Measurements from ENCODE around the gene MBIP. TPM values are rescaled to one million over a fixed set of nuclear protein-coding genes. Genes with fewer than 3 reads are reported as not detected.
"Not testable (repeated sequence)": the region's sequence is repeated elsewhere in the genome, so short reads cannot be mapped to it uniquely, and the experiment has no call there.

Gene MBIP
- total RNA-seq, 4 donors from 2014 or later: 15.9 to 29.9 (median 18.6) TPM

DNA sequence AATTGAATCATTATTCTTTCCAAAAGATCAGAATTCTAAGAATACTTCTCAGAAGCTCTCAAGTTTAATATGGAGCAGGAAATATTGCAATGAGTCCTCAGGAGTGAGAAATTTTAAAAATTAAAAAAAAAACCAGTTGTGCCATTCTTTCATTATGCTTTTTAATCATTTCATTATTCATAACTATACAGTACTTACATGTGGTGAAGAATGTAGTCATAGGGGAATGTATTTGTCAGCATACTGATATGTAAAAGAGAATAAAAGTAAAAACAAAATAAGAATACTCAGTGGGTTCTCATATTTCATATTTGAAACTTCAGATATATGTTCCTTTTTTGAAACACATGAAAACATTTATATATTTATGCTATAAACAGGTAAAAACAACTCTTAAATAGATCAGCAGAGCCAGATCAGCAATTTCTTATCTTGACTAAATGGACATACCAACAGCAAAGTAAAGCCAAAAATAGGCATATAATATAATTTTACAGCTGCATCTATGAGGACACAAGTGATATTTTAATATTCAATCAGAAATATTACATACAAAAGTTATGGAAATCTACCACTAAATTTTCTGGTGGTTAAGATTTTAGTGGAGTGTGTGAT lies 19.9 kb upstream of the MBIP start:
- Histone ChIP-seq H3K4me3 (no peak overlapping the region), H3K9me3 (no peaks in the 10 kb centered on the region), H3K4me1 (no peaks in the 10 kb centered on the region), H3K36me3 (no peaks in the 10 kb centered on the region), H3K27me3 (no peaks in the 10 kb centered on the region), H3K27ac (no peak overlapping the region)
- no peak for ATAC-seq
- TF ChIP-seq, protein P1, sequence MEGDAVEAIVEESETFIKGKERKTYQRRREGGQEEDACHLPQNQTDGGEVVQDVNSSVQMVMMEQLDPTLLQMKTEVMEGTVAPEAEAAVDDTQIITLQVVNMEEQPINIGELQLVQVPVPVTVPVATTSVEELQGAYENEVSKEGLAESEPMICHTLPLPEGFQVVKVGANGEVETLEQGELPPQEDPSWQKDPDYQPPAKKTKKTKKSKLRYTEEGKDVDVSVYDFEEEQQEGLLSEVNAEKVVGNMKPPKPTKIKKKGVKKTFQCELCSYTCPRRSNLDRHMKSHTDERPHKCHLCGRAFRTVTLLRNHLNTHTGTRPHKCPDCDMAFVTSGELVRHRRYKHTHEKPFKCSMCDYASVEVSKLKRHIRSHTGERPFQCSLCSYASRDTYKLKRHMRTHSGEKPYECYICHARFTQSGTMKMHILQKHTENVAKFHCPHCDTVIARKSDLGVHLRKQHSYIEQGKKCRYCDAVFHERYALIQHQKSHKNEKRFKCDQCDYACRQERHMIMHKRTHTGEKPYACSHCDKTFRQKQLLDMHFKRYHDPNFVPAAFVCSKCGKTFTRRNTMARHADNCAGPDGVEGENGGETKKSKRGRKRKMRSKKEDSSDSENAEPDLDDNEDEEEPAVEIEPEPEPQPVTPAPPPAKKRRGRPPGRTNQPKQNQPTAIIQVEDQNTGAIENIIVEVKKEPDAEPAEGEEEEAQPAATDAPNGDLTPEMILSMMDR (IDR thresholded peaks at IDR 0.05): no peak
- no peak for TF ChIP-seq POLR2AphosphoS5 (IDR thresholded peaks at IDR 0.05)
- TF ChIP-seq EP300 (IDR thresholded peaks at IDR 0.05): no peak
- TF ChIP-seq POLR2A (IDR thresholded peaks at IDR 0.05): no peak

DNA sequence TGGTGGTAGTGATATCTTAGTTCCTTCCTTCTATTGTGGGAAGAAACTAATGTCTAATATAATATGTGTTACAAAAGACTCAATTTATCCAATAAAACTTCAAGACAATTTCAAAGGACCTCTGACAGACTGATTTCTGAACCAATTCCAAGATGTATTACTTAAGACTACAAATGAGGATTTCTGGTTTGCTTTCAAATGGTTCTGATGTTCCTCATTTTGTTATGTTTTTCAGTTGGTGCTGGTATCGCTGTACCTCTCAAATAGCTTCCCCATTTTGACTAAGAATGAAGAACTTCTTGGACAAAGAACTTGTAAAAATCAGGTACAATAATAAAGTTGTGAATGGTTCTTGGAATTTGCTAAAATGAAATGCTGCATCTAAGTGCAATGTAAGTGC lies 19.4 kb upstream of the MBIP start:
- H3K27me3 ChIP-seq: peaks cover 2% of the 10 kb centered on the region
- no peak overlapping the region for H3K4me3 ChIP-seq
- WGBS, 2 donors (ENCODE audit: low coverage in 1 of 2): 92 to 100% methylated on average over 1 of the region's 1 CpG
- H3K4me1 ChIP-seq: no peaks in the 10 kb centered on the region
- no peak for TF ChIP-seq POLR2A (IDR thresholded peaks at IDR 0.05)
- TF ChIP-seq EP300 (IDR thresholded peaks at IDR 0.05): no peak
- TF ChIP-seq, protein P1 (IDR thresholded peaks at IDR 0.05): no peak
- no peak for TF ChIP-seq POLR2AphosphoS5 (IDR thresholded peaks at IDR 0.05)
- no peaks in the 10 kb centered on the region for H3K36me3 ChIP-seq
- ATAC-seq: no peak
- H3K27ac ChIP-seq: no peak overlapping the region
- H3K9me3 ChIP-seq: no peaks in the 10 kb centered on the region

DNA sequence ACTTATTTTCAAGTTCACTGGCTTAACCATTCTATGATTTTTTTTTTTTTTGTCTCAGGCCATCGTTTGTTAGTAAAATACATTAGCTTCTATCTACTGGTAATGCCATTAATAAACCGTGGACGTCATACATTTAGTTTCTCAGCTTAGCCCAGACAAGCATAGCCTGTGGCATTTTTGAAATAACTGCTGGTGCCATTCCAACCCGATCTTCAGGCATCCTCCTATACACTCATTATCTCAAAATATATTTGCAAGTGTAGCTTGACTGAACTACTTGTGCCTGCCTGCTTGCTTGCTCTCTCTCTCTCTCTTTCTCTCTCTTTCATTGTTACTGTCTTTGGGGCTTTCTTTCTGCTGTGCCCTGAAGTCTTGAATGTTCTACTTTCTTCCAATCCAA lies 12.7 kb upstream of the MBIP start:
- peaks cover 0 to under 1% (median 0%) of the 10 kb centered on the region in 3 donors for H3K9me3 ChIP-seq
- no peak for ATAC-seq
- TF ChIP-seq, protein P1 (IDR thresholded peaks at IDR 0.05): no peak
- TF ChIP-seq EP300 (IDR thresholded peaks at IDR 0.05): no peak
- WGBS, 2 donors (ENCODE audit: low coverage in 1 of 2): 45 to 60% methylated on average over 4 of the region's 4 CpGs
- H3K4me1 ChIP-seq: no peaks in the 10 kb centered on the region
- no peaks in the 10 kb centered on the region for H3K36me3 ChIP-seq
- H3K27ac ChIP-seq: no peak overlapping the region
- no peak overlapping the region for H3K4me3 ChIP-seq
- peaks cover 19% of the 10 kb centered on the region for H3K27me3 ChIP-seq

DNA sequence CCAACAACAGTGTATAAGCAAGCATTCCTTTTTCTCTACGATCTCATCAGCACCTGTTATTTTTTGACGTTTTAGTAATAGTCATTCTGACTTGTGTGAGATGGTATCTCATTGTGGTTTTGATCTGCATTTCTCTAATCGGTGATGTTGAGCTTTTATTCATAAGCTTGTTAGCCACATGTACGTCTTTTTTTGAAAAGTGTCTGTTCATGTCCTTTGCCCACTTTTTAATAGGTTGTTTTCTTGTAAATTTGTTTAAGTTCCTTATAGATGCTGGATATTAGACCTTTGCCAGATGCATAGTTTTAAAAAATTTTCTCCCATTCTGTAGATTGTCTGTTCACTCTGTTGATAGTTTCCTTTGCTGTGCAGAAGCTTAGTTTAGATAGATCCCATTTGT lies 7.1 kb upstream of the MBIP start:
- H3K36me3 ChIP-seq, H3K27ac ChIP-seq, H3K4me3 ChIP-seq, H3K4me1 ChIP-seq, ATAC-seq: not testable (repeated sequence)
- WGBS, 2 donors (ENCODE audit: low coverage in 1 of 2): 87% methylated on average over 4 of the region's 4 CpGs; no CpG with 5 or more reads in 1 of the 2 donors
- peaks cover 0 to 13% (median 0%) of the 10 kb centered on the region in 3 donors for H3K9me3 ChIP-seq
- peaks cover 32% of the 10 kb centered on the region for H3K27me3 ChIP-seq

DNA sequence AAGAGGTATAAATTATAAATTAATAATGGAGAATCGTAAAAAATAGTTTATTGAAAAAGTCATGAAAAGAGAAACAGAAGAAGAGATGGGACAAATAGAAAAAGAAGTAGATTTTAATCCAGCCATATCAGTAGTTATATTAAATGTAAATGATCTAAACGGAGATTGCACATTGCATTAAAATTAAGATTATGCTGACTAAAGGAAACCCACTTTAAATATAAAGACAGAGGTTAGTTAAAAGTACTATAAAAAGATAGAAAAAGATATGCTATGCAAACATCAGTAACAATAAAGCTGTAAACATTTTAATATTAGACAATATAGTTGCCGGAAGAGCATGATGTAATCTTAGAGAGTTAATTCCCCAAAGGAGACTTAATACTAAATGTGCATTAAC lies 5.4 kb upstream of the MBIP start:
- Histone ChIP-seq H3K36me3 (no peaks in the 10 kb centered on the region), H3K4me3 (no peak overlapping the region), H3K9me3 (peaks cover 0 to 13% (median 0%) of the 10 kb centered on the region in 3 donors), H3K27me3 (peaks cover 32% of the 10 kb centered on the region), H3K27ac (no peak overlapping the region), H3K4me1 (peaks cover 0 to 3% (median 0%) of the 10 kb centered on the region in 3 donors)
- TF ChIP-seq POLR2A (IDR thresholded peaks at IDR 0.05) (no peak), POLR2AphosphoS5 (IDR thresholded peaks at IDR 0.05) (no peak), EP300 (IDR thresholded peaks at IDR 0.05) (no peak)
- TF ChIP-seq, protein P1 (IDR thresholded peaks at IDR 0.05): no peak
- no peak for ATAC-seq
- WGBS, 2 donors (ENCODE audit: low coverage in 1 of 2): 71 to 78% methylated on average over 3 of the region's 3 CpGs

Data from gastroesophageal sphincter (tissue), 4 donors.